ENCODE data around the gene CENPX.

CENPX gene

DNA sequence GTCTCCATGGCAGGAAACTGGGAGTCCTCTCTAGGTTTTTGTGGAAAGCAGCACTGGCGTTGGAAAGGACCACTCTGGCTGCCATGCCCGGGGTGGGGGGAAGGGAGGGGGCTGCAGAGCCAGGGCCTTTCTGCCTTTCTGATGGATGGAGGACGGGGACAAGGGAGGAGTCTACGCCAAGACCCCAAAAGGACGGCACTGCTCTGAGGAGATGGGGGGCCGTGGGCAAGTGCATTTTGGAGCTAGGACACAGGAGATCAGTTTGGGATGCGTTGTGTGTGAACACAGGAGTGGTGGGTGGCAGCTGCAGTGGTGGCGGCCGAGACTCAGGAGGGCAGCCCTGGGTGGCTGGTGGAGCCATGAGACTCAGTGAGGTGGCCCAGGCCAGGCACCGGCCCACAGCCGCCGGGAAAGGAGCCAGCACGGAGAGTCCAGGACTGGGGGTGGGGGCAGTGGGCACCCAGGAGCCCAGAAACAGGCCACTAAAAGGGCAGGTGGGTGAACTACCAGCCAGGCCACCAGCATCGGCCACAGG, 2.0 kb downstream of the CENPX start:
- TF ChIP-seq, protein P1, sequence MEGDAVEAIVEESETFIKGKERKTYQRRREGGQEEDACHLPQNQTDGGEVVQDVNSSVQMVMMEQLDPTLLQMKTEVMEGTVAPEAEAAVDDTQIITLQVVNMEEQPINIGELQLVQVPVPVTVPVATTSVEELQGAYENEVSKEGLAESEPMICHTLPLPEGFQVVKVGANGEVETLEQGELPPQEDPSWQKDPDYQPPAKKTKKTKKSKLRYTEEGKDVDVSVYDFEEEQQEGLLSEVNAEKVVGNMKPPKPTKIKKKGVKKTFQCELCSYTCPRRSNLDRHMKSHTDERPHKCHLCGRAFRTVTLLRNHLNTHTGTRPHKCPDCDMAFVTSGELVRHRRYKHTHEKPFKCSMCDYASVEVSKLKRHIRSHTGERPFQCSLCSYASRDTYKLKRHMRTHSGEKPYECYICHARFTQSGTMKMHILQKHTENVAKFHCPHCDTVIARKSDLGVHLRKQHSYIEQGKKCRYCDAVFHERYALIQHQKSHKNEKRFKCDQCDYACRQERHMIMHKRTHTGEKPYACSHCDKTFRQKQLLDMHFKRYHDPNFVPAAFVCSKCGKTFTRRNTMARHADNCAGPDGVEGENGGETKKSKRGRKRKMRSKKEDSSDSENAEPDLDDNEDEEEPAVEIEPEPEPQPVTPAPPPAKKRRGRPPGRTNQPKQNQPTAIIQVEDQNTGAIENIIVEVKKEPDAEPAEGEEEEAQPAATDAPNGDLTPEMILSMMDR (IDR thresholded peaks at IDR 0.05; ENCODE audit: low read depth, low read length), result no peak
- DNase-seq (ENCODE audit: extremely low read depth, low read depth), result no peak

GRCh38 chr17:82019690-82020571, 2.7 kb downstream of the CENPX start:
- TF ChIP-seq, protein P1 (IDR thresholded peaks at IDR 0.05; ENCODE audit: low read depth, low read length), result peak; percentile 73
- no peak for DNase-seq (ENCODE audit: extremely low read depth, low read depth)

GRCh38 chr17:82018989-82019689, 3.5 kb downstream of the CENPX start:
- TF ChIP-seq, protein P1 (IDR thresholded peaks at IDR 0.05; ENCODE audit: low read depth, low read length), result no peak
- no peak for DNase-seq (ENCODE audit: extremely low read depth, low read depth)

- TF ChIP-seq, protein P1 (IDR thresholded peaks at IDR 0.05; ENCODE audit: low read depth, low read length), result no peak
- no peak for DNase-seq (ENCODE audit: extremely low read depth, low read depth)
Measured at GRCh38 chr17:82018152-82018988, 4.3 kb downstream of the CENPX start.

DNA sequence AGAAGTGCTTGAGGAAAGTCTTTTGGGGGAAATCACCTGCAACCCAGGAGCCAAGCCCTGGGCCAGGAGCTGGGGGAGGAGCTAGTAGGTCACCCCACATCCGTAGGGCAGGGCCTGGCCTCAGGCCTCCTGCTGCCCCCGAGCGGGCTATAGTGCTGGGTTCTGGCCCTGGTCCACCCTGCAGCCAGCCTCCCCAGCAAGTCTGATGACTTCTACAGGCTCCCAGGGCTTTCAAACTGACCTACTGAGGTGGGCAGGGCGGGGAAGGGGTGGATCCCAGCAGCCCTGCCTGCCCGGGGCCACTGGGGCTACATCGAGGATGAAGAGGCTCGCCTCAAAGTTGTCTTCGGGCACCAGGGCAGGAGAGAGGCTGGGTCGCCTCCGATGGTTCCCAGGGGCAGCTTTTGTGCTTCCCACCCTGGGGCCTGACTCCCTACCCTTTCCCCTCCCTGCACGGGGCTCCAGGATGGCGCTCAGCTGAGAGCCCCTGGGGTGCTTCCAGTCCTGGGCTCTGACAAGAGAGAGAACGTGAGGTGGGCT, 5.0 kb downstream of the CENPX start:
- DNase-seq (ENCODE audit: extremely low read depth, low read depth), result no peak
- TF ChIP-seq, protein P1 (IDR thresholded peaks at IDR 0.05; ENCODE audit: low read depth, low read length), result no peak

DNA sequence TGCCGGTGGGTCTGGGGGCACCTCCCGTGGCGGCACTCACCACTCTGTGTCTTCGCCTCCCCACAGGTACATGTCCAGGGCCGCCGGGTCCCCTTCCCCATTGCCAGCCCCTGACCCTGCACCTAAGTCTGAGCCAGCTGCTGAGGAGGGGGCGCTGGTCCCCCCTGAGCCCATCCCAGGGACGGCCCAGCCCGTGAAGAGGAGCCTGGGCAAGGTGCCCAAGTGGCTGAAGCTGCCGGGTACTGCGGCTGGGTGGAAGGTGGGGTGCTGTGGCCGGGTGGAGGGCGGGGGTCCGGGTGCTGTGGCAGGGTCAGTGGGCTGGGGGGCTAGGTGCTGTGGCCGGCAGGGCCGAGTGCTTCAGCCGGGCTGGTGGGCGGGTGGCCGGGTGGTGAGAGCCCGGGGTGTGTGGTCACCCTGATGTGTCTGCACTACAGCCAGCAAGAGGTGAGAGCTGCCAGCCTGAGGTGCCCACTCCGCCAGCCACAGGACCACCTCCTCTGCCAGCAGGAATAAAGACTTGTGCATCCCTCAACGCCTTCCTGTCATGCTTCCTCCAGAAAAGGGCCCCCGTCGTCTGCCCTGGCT, 5.7 kb downstream of the CENPX start:
- DNase-seq (ENCODE audit: extremely low read depth, low read depth), result no peak
- TF ChIP-seq, protein P1 (IDR thresholded peaks at IDR 0.05; ENCODE audit: low read depth, low read length), result no peak

Measured in AG09319 (cell line).